Measurements from ENCODE around the gene ZNF207.

GRCh38 chr17:32327911-32328310 lies 22.0 kb upstream of the ZNF207 start:
- TF ChIP-seq, protein P1, sequence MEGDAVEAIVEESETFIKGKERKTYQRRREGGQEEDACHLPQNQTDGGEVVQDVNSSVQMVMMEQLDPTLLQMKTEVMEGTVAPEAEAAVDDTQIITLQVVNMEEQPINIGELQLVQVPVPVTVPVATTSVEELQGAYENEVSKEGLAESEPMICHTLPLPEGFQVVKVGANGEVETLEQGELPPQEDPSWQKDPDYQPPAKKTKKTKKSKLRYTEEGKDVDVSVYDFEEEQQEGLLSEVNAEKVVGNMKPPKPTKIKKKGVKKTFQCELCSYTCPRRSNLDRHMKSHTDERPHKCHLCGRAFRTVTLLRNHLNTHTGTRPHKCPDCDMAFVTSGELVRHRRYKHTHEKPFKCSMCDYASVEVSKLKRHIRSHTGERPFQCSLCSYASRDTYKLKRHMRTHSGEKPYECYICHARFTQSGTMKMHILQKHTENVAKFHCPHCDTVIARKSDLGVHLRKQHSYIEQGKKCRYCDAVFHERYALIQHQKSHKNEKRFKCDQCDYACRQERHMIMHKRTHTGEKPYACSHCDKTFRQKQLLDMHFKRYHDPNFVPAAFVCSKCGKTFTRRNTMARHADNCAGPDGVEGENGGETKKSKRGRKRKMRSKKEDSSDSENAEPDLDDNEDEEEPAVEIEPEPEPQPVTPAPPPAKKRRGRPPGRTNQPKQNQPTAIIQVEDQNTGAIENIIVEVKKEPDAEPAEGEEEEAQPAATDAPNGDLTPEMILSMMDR (IDR thresholded peaks at IDR 0.05; ENCODE audit: control extremely low read depth in 1 of 3, insufficient read depth in 1 of 3, low read depth in 1 of 3, low read length in 3 of 3) = no peak
- TF ChIP-seq RNF2 (IDR thresholded peaks at IDR 0.05; ENCODE audit: borderline replicate concordance, low read depth, low read length, missing control alignments, poor library complexity, severe bottlenecking) (no peak), POLR2A (IDR thresholded peaks at IDR 0.05; ENCODE audit: control extremely low read depth in 1 of 2, low read depth in 2 of 2, low read length in 2 of 2) (no peak), TBP (IDR thresholded peaks at IDR 0.05; ENCODE audit: low read depth, low read length) (no peak), SP1 (IDR thresholded peaks at IDR 0.05; ENCODE audit: low read depth, low read length) (no peak)
